ENCODE measurements around the gene GJA1.
"Not testable (repeated sequence)": the region's sequence is repeated elsewhere in the genome, so short reads cannot be mapped to it uniquely, and the experiment has no call there.

GJA1 gene

GRCh38 chr6:121437851-121438651 is 2.6 kb downstream of the GJA1 start:
- DNase-seq, result no peak

- no peak for DNase-seq
Observed at GRCh38 chr6:121438869-121439268, 3.4 kb downstream of the GJA1 start.

GRCh38 chr6:121439475-121439874 is 4.0 kb downstream of the GJA1 start:
- DNase-seq, result no peak

- no peak for DNase-seq
Observed at GRCh38 chr6:121439926-121440325, 4.5 kb downstream of the GJA1 start.

- no peak for DNase-seq
Observed at GRCh38 chr6:121441477-121441876, 6.0 kb downstream of the GJA1 start.

- DNase-seq, result no peak
Observed at GRCh38 chr6:121442576-121442975, 7.1 kb downstream of the GJA1 start.

- no peak for DNase-seq
Observed at GRCh38 chr6:121443971-121444541, 8.6 kb downstream of the GJA1 start.

- DNase-seq, result not testable (repeated sequence)
Observed at GRCh38 chr6:121446705-121447104, 11.3 kb downstream of the GJA1 start.

- not testable (repeated sequence) for DNase-seq
Observed at GRCh38 chr6:121447746-121448145, 12.3 kb downstream of the GJA1 start.

GRCh38 chr6:121448528-121448927 is 13.1 kb downstream of the GJA1 start:
- DNase-seq, result not testable (repeated sequence)

GRCh38 chr6:121449331-121449730 is 13.9 kb downstream of the GJA1 start:
- no peak for DNase-seq

- DNase-seq, result no peak
Observed at GRCh38 chr6:121450242-121450641, 14.8 kb downstream of the GJA1 start.

- no peak for DNase-seq
Observed at GRCh38 chr6:121451250-121451649, 15.8 kb downstream of the GJA1 start.

GRCh38 chr6:121453191-121453590 is 17.7 kb downstream of the GJA1 start:
- no peak for DNase-seq

GRCh38 chr6:121460170-121460569 is 24.7 kb downstream of the GJA1 start:
- DNase-seq, result no peak

GRCh38 chr6:121463087-121463486 is 27.6 kb downstream of the GJA1 start:
- no peak for DNase-seq

- no peak for DNase-seq
Observed at GRCh38 chr6:121465101-121465500, 29.7 kb downstream of the GJA1 start.

GRCh38 chr6:121479486-121480098 is 44.1 kb downstream of the GJA1 start:
- no peak for DNase-seq

GRCh38 chr6:121480099-121480713 is 44.8 kb downstream of the GJA1 start:
- DNase-seq, result no peak

GRCh38 chr6:121482004-121482693 is 46.7 kb downstream of the GJA1 start:
- DNase-seq, result no peak

GRCh38 chr6:121482751-121483150 is 47.3 kb downstream of the GJA1 start:
- no peak for DNase-seq

- no peak for DNase-seq
Observed at GRCh38 chr6:121485359-121485811, 49.9 kb downstream of the GJA1 start.

GRCh38 chr6:121491576-121491975 is 56.1 kb downstream of the GJA1 start:
- DNase-seq, result no peak

All from activated CD8-positive, alpha-beta memory T cell treated with anti-CD3 and anti-CD28 coated beads, Interleukin-2, amount 50 U/mL, for 48 hours (primary cell).